Trophoblast cell (in vitro differentiated cells and primary cell): ENCODE results near the gene BRSK1.

Experiments used
- DNase-seq, 2 donors: peaks; one replicate each; pipeline ENCODE4 v3.0.0-alpha.2; 2016
- H2AFZ ChIP-seq: 2 replicates; pipeline ENCODE4 v1.6.1; 2013; ENCODE audit warnings: low read length, moderate library complexity, mild to moderate bottlenecking; ENCODE audit not compliant: insufficient read depth, poor library complexity
- H2AK5ac ChIP-seq: 2 replicates; pipeline ENCODE4 v1.6.1; 2013; ENCODE audit warnings: mild to moderate bottlenecking, low read length
- H2BK120ac ChIP-seq: 2 replicates; pipeline ENCODE4 v1.6.1; 2013; ENCODE audit warnings: low read length, mild to moderate bottlenecking, moderate library complexity; ENCODE audit not compliant: insufficient read depth, poor library complexity
- H2BK12ac ChIP-seq: 2 replicates; pipeline ENCODE4 v1.6.1; 2013; ENCODE audit warnings: mild to moderate bottlenecking, low read length, moderate library complexity
- H2BK5ac ChIP-seq: 2 replicates; pipeline ENCODE4 v1.6.1; 2013; ENCODE audit warnings: low read length, low read depth, moderate library complexity, mild to moderate bottlenecking; ENCODE audit not compliant: poor library complexity
- H3K14ac ChIP-seq: 2 replicates; pipeline ENCODE4 v1.6.1; 2013; ENCODE audit warnings: mild to moderate bottlenecking, low read length
- H3K18ac ChIP-seq: 2 replicates; pipeline ENCODE4 v1.6.1; 2013; ENCODE audit warnings: mild to moderate bottlenecking, low read length
- H3K23ac ChIP-seq: 2 replicates; pipeline ENCODE4 v1.6.1; 2013; ENCODE audit warnings: low read length
- H3K27ac ChIP-seq: 2 replicates; pipeline ENCODE4 v1.5.1; 2013; ENCODE audit warnings: low read depth, mild to moderate bottlenecking, inconsistent platforms, low read length, moderate library complexity
- H3K27me3 ChIP-seq: 2 replicates; pipeline ENCODE4 v1.6.1; 2013; ENCODE audit warnings: inconsistent platforms, mild to moderate bottlenecking, low read length, moderate library complexity; ENCODE audit not compliant: insufficient read depth
- H3K36me3 ChIP-seq, 2 experiments: 1 replicate in 1 of 2; 2 replicates in 1 of 2; pipeline ENCODE4 v1.6.1; 2013; ENCODE audit warnings: low read length in 2 of 2, mild to moderate bottlenecking in 2 of 2, moderate library complexity in 1 of 2; ENCODE audit not compliant: insufficient read depth in 2 of 2, control insufficient read depth in 1 of 2
- H3K4ac ChIP-seq: 2 replicates; pipeline ENCODE4 v1.6.1; 2013; ENCODE audit warnings: low read depth, mild to moderate bottlenecking, low read length, moderate library complexity
- H3K4me1 ChIP-seq, 2 experiments: 1 replicate in 1 of 2; 2 replicates in 1 of 2; pipeline ENCODE4 v1.6.1; 2013; ENCODE audit warnings: low read length in 2 of 2, mild to moderate bottlenecking in 2 of 2, moderate library complexity in 1 of 2; ENCODE audit not compliant: insufficient read depth in 2 of 2, control insufficient read depth in 1 of 2
- H3K4me2 ChIP-seq: 2 replicates; pipeline ENCODE4 v1.6.1; 2013; ENCODE audit warnings: inconsistent platforms, mild to moderate bottlenecking, low read length, moderate library complexity
- H3K4me3 ChIP-seq: 2 replicates; pipeline ENCODE4 v1.5.1; 2013; ENCODE audit warnings: mild to moderate bottlenecking, low read depth, low read length, inconsistent platforms
- H3K79me1 ChIP-seq: one replicate; pipeline ENCODE4 v1.6.1; 2013; ENCODE audit warnings: low read length
- H3K79me2 ChIP-seq: 2 replicates; pipeline ENCODE4 v1.6.1; 2013; ENCODE audit warnings: low read length, mild to moderate bottlenecking; ENCODE audit not compliant: control insufficient read depth, insufficient read depth, poor library complexity
- H3K9ac ChIP-seq: 2 replicates; pipeline ENCODE4 v1.6.1; 2013; ENCODE audit warnings: mild to moderate bottlenecking, low read length
- H3K9me3 ChIP-seq: 2 replicates; pipeline ENCODE4 v1.6.1; 2013; ENCODE audit warnings: low read depth, mild to moderate bottlenecking, control low read depth, inconsistent platforms, low read length; ENCODE audit not compliant: insufficient read depth
- H4K12ac ChIP-seq: 2 replicates; pipeline ENCODE4 v1.6.1; 2013; ENCODE audit warnings: low read depth, mild to moderate bottlenecking, low read length, moderate library complexity
- H4K8ac ChIP-seq: 2 replicates; pipeline ENCODE4 v1.6.1; 2013; ENCODE audit warnings: low read depth, mild to moderate bottlenecking, low read length, moderate library complexity
- H4K91ac ChIP-seq: one replicate; pipeline ENCODE4 v1.6.1; 2013; ENCODE audit warnings: low read depth, mild to moderate bottlenecking, low read length, moderate library complexity
- WGBS: extraction: QIAGEN DNeasy Blood & Tissue Kit; methylation state at CpG from one replicate; pipeline ENCODE4 v1.1.7; 2013; ENCODE audit warnings: missing lambda C conversion rate; ENCODE audit not compliant: insufficient read length, insufficient coverage; ENCODE audit errors: extremely low coverage; 5-methylcytosine and 5-hydroxymethylcytosine counted together

The BRSK1 gene

DNA sequence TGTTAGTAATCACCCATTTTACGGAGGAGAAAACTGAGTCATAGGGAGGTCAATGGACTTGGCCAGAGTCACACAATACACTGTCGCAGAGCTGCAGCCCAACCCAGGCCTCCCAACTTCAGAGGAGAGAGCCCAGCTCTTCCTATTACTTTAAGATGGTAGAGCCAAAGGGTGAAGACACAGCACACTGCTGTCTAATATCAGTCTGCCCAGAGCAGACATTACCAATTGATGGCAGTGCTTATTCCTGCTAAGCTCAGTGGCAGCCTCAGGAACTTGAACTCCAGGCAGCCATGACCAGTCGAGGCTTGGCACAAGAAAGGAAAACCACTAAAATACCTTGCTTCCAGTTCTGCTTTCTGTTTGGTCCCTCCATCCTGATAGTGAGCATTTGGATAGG, 22.9 kb downstream of the BRSK1 start:
- WGBS: no CpG with 5 or more reads among the region's 3 CpGs
- Histone ChIP-seq H3K18ac (no peak overlapping the region), H4K8ac (no peak overlapping the region), H3K4me1 (peaks cover 0 to under 1% of the 10 kb centered on the region in 2 experiments), H3K27ac (no peak overlapping the region), H4K91ac (no peak overlapping the region), H3K9me3 (peaks cover 3% of the 10 kb centered on the region), H2BK12ac (no peak overlapping the region), H3K23ac (no peak overlapping the region), H3K9ac (no peak overlapping the region), H3K36me3 (peaks cover 27 to 36% of the 10 kb centered on the region in 2 experiments), H3K4me3 (no peak overlapping the region), H3K79me1 (no peaks in the 10 kb centered on the region), H3K4ac (no peak overlapping the region), H2AK5ac (no peak overlapping the region), H2BK5ac (no peak overlapping the region), H4K12ac (no peak overlapping the region), H3K4me2 (no peak overlapping the region), H3K14ac (no peak overlapping the region), H3K27me3 (no peaks in the 10 kb centered on the region), H2BK120ac (no peak overlapping the region), H3K79me2 (no peaks in the 10 kb centered on the region), H2AFZ (no peak overlapping the region)
- DNase-seq: no peak

DNA sequence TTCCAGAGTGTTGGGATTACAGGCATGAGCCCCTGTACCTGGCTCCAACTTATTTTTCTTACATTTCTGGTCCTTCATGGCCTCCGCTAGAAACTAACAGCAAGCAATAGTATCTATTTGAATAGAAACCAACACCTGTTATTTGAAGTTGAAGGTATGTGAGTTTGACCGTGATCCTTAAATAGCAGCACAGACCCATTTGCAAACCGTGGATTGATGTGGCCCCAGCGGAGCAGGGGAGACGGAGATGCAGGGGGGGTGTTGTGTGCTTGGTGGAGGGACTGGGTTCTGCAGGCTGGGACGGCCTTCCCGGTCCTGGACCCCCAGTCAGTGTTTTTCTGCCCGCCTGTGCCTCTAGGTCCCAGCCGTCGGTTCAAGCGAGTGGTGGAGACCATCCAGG, 24.5 kb downstream of the BRSK1 start:
- H4K8ac ChIP-seq: no peak overlapping the region
- no peak overlapping the region for H3K4me3 ChIP-seq
- peaks cover 29 to 31% of the 10 kb centered on the region in 2 experiments for H3K36me3 ChIP-seq
- no peak overlapping the region for H3K14ac ChIP-seq
- no peak overlapping the region for H2BK12ac ChIP-seq
- no peak overlapping the region for H3K18ac ChIP-seq
- no CpG with 5 or more reads among the region's 11 CpGs for WGBS
- H4K91ac ChIP-seq: no peak overlapping the region
- no peak overlapping the region for H3K4ac ChIP-seq
- H3K27ac ChIP-seq: no peak overlapping the region
- H4K12ac ChIP-seq: no peak overlapping the region
- no peak overlapping the region for H2BK120ac ChIP-seq
- no peak overlapping the region for H3K23ac ChIP-seq
- no peaks in the 10 kb centered on the region for H3K79me1 ChIP-seq
- H3K9me3 ChIP-seq: peaks cover 3% of the 10 kb centered on the region
- H3K27me3 ChIP-seq: no peaks in the 10 kb centered on the region
- H3K79me2 ChIP-seq: no peaks in the 10 kb centered on the region
- no peak overlapping the region for H3K4me2 ChIP-seq
- no peak overlapping the region for H3K9ac ChIP-seq
- no peak overlapping the region for H2AFZ ChIP-seq
- H2AK5ac ChIP-seq: no peak overlapping the region
- no peak for DNase-seq
- H2BK5ac ChIP-seq: no peak overlapping the region
- no peaks in the 10 kb centered on the region for H3K4me1 ChIP-seq

DNA sequence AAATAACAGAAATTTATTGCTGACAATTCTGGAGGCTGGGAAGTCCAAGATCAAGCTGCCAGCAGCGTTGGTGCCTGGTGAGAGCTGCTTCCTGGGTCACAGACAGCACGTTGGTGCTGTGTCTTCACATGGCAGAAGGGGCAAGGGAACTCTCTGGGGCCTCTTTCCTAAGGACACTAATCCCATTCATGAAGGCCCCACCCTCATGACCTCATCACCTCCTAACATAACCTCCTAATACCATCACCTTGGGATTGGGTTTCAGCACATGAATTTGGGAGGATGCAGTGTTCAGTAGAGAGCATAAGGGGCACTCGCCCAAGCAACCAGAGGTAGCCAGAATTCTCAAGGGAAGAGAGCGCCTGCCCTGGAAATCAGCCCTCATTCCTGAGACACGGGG, 25.7 kb downstream of the BRSK1 start:
- Histone ChIP-seq H3K79me1 (no peaks in the 10 kb centered on the region), H3K4me1 (peaks cover 2% of the 10 kb centered on the region in 2 experiments), H2AK5ac (no peak overlapping the region), H4K12ac (no peak overlapping the region), H3K9me3 (peaks cover 3% of the 10 kb centered on the region), H4K91ac (no peak overlapping the region), H2BK12ac (no peak overlapping the region), H3K14ac (no peak overlapping the region), H3K18ac (no peak overlapping the region), H3K4ac (no peak overlapping the region), H3K27ac (no peak overlapping the region), H4K8ac (no peak overlapping the region), H3K27me3 (no peaks in the 10 kb centered on the region), H2BK5ac (no peak overlapping the region), H2AFZ (no peak overlapping the region), H3K23ac (no peak overlapping the region), H3K4me3 (no peak overlapping the region), H3K36me3 (peaks cover 20 to 29% of the 10 kb centered on the region in 2 experiments), H3K9ac (no peak overlapping the region), H3K79me2 (no peaks in the 10 kb centered on the region), H3K4me2 (no peak overlapping the region), H2BK120ac (no peak overlapping the region)
- DNase-seq: no peak
- no CpG with 5 or more reads among the region's 5 CpGs for WGBS

DNA sequence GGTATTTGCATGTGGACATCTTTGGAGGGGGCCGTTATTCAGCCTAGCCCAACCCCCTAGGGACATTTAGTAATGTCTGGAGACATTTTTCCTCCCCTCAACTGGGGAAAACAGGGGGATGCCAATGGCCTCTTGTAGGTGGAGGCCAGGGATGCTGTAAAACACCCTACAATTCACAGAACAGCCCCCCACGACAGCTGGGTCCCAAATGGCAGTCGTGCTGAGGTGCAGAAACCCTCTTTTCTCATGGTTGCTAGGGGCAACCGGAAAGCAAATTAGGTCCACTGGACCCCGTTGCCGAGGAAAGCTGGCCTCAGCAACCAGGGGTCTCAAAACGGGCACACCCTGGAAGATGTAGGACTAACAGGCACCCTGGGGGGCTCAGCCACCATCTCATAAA, 26.7 kb downstream of the BRSK1 start:
- no peaks in the 10 kb centered on the region for H3K27me3 ChIP-seq
- H3K14ac ChIP-seq: no peak overlapping the region
- H2AFZ ChIP-seq: no peak overlapping the region
- H3K4me1 ChIP-seq: peaks cover 2% of the 10 kb centered on the region in 2 experiments
- no peaks in the 10 kb centered on the region for H3K79me1 ChIP-seq
- H2BK120ac ChIP-seq: no peak overlapping the region
- no CpG with 5 or more reads among the region's 7 CpGs for WGBS
- no peak overlapping the region for H3K4me2 ChIP-seq
- H2BK5ac ChIP-seq: no peak overlapping the region
- no peak overlapping the region for H3K27ac ChIP-seq
- H4K12ac ChIP-seq: no peak overlapping the region
- H3K23ac ChIP-seq: no peak overlapping the region
- H4K91ac ChIP-seq: no peak overlapping the region
- DNase-seq: no peak
- H3K9ac ChIP-seq: no peak overlapping the region
- no peak overlapping the region for H3K4me3 ChIP-seq
- peaks cover 17 to 26% of the 10 kb centered on the region in 2 experiments for H3K36me3 ChIP-seq
- no peak overlapping the region for H3K18ac ChIP-seq
- H2AK5ac ChIP-seq: no peak overlapping the region
- no peak overlapping the region for H3K4ac ChIP-seq
- H4K8ac ChIP-seq: no peak overlapping the region
- no peaks in the 10 kb centered on the region for H3K79me2 ChIP-seq
- H2BK12ac ChIP-seq: no peak overlapping the region
- peaks cover 3% of the 10 kb centered on the region for H3K9me3 ChIP-seq
